SH-SY5Y (cell line): ENCODE measurements around the gene TNFRSF18.

ENCODE experiments used
- GATA2 ChIP-seq: IDR thresholded peaks from 2 replicates; pipeline ENCODE4 v1.6.1; 2011; ENCODE audit warnings: mild to moderate bottlenecking, low read depth, low read length
- GATA3 ChIP-seq: IDR thresholded peaks from 2 replicates; pipeline ENCODE4 v1.6.1; 2011; ENCODE audit warnings: low read depth, mild to moderate bottlenecking, low read length, moderate library complexity

TNFRSF18 gene

DNA sequence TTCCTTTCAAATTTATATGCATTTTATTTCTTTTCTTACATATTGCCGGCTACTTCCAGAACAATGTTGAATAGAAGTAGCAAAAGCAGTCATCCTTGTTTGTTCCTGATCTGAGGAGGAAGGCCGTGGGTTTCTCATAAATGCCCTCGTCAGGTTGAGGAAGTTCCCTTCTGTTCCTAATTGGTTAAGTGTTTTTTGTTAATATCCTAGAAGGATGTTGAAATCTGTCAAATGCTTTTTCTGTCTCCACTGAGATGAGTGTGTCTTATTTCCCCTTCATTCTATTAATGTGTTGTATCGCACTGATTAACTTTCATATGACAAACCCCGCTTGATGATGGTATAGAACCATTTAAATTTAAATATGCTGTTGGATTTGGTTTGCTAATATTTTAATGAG, 17.3 kb downstream of the TNFRSF18 start:
- TF ChIP-seq GATA2 (no peak), GATA3 (no peak)

DNA sequence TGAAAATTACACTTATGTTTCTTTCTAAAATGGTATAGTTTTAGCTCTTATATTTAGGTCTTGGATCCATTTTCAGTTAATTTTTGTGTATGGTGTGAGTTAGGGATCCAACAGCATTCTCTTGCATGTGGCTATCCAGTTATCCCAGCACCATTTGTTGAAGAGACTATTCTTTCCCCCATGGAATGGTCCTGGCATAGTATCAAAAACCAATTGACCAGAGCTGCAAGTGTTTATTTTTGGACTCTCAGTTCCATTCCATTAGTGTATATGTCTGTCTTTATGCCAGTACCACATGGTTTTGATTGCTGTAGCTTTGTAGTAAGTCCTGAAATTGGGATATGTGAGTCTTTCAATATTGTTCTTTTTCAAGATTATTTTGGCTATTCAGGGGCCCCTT, 18.5 kb downstream of the TNFRSF18 start:
- TF ChIP-seq GATA3 (no peak), GATA2 (no peak)

DNA sequence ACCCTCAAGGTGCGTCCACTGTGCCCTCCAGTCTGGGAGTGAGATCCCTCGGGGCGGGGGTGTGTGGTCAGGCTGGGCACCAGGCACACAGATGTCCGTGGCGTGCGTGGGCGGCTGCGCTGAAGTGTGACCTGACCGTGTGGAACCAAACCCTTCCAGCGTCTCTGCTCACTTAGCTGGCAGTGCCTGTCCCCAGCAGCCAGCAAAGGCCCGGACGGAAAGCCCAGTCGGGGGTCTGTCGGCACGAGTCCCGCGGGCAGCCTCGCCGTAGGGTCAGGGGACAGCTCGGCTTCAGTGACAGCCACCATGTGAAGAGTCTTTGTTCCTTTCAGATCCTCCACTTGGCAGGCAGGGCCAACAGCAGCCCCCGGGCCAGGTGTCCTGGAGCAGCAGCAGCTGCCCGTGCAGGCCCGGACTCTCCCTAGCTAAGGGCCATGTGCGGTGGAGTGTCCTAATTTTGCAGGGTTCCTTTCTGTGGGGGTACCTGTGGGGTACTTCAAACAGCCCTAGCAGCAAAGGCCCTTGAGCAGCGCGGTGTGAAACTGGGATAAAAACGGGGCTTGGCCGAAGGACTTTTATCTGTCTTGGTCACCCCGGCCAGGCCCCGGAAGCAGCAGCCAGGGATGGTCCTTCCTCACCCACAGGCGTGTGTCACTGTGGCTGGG, 21.2 kb downstream of the TNFRSF18 start:
- TF ChIP-seq GATA3 (no peak), GATA2 (no peak)

DNA sequence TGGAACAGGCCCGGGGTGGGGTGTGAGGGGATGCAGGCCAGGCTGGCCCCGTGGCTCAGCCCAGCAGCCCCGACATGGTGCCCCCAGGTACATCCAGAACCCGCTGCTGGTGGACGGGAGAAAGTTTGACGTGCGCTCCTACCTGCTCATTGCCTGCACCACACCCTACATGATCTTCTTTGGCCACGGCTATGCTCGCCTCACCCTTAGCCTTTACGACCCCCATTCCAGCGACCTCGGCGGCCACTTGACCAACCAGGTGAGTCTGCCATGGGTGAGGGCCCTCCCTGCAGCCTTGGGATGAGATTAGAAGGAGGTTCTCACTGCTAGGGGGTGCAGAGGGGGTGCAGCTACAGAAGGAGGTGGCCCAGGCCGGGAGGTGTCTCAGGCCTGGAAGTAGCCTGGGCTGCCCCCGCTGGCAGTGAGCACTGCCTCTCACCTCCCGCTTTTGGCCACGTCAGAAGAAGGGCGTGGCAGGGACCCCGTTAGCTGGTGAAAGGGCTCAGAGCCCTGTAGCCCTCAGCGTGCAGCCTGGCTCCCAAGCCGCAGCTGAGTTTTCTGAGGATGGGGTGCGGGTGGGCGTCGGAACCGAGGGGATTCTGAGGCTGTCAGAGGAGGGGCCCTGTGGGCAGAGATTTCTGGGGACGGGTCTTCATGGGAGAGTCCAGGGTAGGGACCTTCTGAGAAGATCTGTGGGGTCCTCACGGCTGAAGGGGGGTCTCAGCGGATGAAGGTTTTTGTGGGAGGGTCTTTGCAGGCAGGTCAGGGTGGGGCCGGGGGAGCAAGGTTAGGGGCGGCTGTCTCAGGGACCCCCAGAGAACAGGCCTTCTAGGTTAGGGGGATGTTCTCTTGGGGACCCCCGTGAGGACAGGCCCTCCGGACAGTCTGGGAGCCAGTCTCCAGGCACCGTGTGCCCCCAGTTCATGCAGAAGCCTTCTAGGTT, 22.3 kb downstream of the TNFRSF18 start:
- no peak for TF ChIP-seq GATA2
- no peak for TF ChIP-seq GATA3

DNA sequence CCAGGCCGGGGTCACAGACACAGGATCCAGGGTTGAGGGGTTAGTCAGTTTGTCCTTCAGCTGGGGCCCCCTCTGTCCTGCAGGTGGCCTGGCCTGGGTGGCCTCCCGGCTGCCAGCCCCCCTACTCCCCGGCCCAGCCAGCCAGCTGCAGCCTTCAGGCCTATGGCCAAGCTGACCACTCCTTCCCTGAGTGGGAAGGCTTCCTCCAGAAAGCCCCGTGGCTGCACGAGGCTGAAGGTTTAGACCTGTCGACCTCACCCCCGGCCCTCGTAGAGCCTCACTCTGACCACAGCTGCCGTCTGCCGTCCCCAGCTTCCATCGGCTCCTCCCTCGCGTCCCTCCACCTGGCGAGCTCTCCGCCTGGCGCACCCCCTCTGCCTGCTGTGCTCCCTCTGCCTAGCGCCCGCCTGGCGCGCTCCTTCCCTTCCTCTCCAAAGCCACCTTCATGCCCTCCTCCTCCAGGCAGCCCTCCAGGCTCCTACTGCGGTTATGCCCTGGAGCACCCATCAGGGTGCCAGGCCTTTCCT, 23.1 kb downstream of the TNFRSF18 start:
- TF ChIP-seq GATA3 = no peak
- TF ChIP-seq GATA2 = no peak

DNA sequence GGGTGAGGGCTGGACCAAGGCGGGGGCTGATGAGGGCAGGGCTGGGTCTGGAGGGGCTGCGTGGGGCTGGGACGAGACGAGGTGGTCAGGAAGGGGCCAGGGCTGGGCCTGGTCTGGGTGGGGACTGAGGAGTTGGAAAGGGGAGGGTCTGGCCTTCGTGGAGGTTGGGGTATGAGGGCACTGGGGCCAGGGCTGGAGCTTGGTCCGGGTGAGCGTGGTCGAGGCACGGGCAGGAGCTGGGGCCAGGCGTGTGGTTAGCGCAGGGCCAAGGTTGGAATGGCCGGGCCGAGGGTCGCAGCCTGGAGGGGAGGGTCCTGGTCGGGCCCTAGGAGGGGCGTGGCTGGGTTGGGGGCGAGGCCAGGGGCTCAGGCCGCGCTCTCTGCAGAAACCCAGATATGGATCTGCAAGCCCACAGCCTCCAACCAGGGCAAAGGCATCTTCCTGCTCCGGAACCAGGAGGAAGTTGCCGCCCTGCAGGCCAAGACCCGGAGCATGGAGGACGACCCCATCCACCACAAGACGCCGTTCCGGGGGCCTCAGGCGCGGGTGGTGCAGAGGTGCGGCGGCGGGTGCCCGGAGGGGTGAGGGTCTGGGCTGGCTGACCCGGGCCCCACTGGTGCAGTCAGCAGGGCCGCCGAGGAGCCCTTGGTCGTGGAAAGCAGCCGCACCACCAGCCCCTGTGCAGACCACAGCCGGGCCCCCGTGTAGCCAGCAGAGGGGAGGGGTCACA, 23.7 kb downstream of the TNFRSF18 start:
- TF ChIP-seq GATA2 (no peak), GATA3 (no peak)

DNA sequence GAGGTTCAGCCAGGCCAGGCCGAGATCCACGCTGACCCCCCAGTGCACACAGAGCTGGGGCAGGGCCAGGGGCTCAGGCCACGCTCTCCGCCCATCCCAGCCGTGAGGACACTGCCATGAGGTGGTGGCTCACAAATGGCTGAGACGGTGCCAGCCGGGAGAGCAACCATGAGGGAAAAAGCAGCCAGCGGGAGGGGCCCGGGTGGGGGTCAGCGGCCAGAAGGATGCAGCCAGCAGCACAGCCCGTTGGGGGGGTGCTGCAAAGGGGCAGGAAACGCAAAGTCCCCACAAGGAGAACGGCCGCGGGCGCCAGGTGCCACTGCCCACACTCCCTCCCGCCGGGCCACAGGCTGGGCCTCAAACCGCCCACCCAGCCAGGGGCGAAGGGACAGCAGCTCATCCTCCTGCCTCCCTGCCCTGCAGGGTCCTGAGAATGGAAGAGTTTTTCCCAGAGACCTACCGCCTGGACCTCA, 24.4 kb downstream of the TNFRSF18 start:
- TF ChIP-seq GATA3 (no peak), GATA2 (no peak)

DNA sequence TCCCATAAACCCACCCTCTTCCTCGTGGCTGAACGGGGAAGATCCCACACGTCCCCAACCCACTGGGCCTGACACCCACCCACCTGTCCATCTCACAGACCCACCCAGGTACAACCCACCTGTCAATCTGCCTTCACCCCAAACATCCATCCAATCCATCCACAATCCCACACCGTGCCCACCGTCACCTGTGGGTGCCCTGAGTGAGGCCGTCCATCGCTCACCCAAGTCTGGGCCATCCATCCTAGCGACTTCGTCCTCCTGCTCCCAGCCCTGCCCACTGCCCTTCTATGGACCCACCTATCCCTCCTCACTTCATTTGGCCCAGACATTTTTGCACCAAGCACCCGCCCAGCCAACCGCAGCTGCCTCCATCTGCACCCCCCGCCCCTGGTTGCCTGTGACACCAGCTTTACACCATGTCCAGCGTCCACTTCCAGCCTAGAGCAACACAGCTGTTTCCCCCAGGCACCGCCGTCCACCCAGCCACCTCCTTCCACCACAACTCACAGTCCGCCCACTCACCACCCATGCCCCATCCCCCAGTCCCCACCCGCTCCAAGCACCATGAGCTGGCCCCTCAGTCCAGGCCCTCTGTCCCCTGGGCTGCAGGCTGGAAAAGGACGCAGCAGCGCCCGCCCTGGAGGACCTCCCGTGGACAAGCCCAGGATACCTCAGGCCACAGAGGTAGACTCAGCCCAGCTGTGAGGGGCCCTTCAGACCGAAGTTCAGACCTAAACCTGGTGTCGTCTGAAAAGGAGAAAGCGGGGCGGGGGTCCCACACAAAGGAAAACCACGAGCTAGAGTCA, 25.1 kb downstream of the TNFRSF18 start:
- TF ChIP-seq GATA3 (no peak), GATA2 (no peak)

DNA sequence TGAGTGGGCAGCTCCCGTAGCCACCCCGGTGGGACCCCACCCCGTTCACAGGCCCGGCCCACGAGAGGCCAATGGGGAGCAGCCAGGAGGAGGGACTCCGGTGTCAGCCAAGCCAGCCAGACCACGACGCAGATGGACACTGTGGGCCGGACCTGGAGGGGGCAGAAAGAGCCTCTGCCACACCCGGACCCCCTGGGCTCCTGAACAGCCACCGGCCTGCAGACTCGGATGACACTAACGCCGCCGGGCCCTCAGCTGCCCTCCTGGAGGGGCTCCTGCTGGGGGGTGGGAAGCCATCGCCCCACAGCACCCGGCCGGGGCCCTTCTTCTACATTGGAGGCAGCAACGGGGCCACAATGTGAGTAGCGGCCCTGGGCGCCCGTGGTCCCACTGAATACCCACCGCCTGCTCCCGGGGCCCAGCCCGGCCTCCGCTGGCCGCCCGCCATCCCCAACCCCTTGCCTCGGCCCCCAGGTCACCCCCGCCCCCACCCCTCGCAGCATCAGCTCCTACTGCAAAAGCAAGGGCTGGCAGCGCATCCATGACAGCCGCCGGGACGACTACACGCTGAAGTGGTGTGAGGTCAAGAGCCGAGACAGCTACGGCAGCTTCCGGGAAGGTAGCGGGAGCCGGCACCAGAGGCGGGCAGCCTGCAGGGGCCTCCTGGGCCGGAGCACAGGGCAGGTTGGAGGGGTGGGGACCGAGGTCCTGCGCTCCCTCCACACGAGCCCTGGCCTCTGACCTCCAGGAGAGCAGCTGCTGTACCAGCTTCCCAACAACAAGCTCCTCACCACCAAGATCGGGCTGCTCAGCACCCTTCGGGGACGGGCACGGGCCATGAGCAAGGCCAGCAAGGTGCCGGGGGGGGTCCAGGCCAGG, 26.2 kb downstream of the TNFRSF18 start:
- TF ChIP-seq GATA3 (no peak), GATA2 (no peak)

DNA sequence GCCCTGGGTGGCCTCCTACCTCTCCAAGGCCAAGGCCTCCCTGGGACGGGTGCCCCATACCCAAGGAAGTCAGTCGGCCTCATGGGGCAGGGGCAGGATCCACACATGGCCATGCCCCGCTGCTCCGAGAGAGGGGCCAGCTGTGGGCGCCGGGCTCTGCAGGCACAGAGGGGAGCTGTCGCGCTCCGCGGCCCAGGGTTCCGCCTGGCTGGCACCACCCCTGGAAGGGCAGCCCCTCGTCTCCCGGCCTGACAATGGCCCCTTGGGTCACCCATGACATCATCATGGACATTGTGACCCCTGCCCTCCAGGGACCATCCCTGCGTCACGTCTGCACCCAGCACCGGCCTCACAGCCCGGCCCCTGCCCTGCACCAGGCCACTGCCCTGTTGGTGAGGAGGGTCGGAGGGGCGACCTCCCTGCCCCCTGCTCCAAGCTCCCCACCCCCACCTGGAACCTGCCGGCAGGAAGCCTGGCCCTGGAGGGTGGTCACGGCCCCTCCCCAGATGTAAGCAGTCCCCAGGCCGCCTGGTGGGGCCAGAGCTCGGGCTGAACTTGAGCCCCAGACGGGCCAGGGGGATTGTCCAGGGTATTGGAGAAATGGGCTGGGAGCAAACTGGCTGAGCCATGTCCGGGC, 26.9 kb downstream of the TNFRSF18 start:
- TF ChIP-seq GATA3 = no peak
- TF ChIP-seq GATA2 = no peak

DNA sequence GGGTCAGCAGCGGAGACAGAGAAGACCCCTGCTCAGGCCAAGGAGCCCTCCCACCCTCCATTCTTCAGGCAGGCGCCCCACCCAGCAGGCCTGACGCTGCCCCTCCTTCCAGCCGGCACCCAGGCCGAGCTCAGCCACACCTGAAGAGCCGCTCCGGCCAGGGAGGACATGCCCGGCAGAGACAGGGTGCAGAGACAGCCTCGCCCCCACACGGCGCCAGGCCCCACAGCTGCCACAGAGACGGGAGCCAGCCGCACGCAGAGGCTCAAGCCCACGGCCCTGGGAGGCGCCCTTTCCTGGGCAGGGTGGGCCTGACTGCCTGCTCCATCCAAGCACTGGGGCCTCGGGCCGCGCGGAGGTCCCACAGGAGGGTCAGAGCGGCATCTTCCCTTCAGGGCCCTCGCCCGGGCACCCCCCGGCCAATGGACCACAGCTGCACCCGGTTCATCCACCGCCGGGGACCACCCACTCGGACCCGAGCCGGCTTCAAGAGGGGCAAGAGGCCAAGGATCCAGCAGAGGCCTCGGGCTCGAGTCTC, 27.5 kb downstream of the TNFRSF18 start:
- TF ChIP-seq GATA3 (no peak), GATA2 (no peak)

DNA sequence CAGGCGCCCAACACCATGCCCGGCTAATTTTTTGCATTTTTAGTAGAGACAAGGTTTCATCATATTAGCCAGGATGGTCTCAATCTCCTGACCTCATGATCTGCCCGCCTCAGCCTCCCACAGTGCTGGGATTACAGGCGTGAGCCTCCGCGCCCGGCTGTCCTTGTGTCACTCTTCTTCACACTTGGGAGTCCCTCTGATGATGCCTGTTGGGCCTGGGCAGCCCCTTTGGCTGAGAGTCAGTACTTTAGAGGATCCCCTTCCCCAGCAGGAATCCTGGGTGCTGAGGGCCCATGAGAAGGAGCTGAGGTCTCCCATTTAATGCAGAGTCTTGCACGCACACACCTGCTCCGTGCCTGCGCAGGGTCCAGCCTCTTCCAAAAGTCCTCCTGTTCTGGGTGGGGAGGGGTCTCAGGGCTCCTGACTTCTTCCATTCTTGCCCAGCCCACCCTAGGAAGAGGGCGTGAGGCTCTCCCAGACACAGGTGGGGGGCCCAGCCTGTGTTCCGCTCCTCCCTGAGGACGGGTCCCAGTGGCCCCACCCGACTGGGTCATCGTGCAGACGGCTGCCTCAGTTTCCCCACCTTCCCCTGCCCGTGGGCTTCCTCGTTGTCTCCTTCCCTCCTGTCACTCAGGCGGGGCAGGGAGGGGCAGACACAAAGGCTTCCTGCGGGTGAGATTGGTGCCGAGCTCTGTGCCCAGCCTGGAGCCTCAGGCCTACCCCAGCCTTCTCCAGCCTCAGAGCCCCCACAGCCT, 28.8 kb downstream of the TNFRSF18 start:
- TF ChIP-seq GATA2 = no peak
- TF ChIP-seq GATA3 = no peak

DNA sequence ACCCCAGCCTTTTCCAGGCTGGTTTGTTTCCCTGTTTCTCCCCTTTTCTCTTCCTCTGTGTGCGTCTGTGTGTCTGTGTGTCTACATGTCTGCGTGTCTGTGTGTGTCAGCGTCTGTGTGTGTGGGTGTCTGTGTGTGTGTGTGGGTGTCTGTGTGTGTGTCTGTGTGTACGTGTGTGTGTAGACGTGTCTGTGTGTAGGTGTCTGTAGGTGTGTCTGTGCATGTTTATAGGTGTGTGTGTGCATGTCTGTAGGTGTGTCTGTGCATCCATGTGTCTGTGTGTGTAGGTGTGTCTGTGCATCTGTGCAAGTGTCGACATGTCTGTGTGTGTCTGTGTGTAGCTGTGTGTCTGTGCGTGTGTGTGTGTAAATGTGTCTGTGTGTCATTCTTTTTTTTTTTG, 29.5 kb downstream of the TNFRSF18 start:
- TF ChIP-seq GATA3 (no peak), GATA2 (no peak)
